Measurements from ENCODE around the gene LYSMD2. TPM values are rescaled to one million over a fixed set of nuclear protein-coding genes. Genes with fewer than 3 reads are reported as not detected.

Gene LYSMD2
- total RNA-seq, 2 experiments from 2014 or later, result 18.5 to 19.0 TPM

DNA sequence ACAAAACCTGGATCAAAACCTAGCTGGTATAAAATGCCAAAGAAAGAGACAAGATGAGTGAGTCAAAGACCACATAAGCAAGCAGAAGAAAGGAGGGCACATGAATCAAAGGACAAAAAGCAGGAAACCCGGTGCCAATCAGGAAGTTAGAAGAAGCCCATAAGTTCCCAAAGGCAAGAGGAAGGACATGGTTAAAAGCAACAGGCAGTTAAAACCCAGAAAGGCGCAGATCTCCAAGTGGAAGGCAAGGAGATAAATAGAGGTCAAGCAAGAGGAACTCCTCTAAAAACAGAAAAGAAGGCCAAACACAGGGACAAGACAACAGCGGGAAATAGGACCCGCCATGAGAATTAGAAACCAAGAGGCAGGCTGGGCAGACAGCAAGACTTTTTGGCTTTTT is 18.3 kb upstream of the LYSMD2 start:
- no peak for DNase-seq
- peaks cover 21% of the 10 kb centered on the region for H3K4me1 Mint-ChIP-seq (ENCODE audit: low read depth)
- no peak for ATAC-seq
- ChIA-PET CTCF (interaction anchor here (1.1 to 5.9 kb wide), 3 partner anchors 19 to 106 kb away, joined by 3 to 47 read pairs (median 5); no protein-coding TSS in a partner anchor), POLR2A (interaction anchor here (1.0 to 1.4 kb wide), 4 partner anchors 12 to 19 kb away, joined by 3 to 4 read pairs (median 4); partner anchors contain the start of gene LYSMD2)
- no peaks in the 10 kb centered on the region for H3K9me3 Mint-ChIP-seq
- no peaks in the 10 kb centered on the region for H3K36me3 Mint-ChIP-seq (ENCODE audit: low read depth)
- TF ChIP-seq, protein P1, sequence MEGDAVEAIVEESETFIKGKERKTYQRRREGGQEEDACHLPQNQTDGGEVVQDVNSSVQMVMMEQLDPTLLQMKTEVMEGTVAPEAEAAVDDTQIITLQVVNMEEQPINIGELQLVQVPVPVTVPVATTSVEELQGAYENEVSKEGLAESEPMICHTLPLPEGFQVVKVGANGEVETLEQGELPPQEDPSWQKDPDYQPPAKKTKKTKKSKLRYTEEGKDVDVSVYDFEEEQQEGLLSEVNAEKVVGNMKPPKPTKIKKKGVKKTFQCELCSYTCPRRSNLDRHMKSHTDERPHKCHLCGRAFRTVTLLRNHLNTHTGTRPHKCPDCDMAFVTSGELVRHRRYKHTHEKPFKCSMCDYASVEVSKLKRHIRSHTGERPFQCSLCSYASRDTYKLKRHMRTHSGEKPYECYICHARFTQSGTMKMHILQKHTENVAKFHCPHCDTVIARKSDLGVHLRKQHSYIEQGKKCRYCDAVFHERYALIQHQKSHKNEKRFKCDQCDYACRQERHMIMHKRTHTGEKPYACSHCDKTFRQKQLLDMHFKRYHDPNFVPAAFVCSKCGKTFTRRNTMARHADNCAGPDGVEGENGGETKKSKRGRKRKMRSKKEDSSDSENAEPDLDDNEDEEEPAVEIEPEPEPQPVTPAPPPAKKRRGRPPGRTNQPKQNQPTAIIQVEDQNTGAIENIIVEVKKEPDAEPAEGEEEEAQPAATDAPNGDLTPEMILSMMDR (IDR thresholded peaks at IDR 0.05), result no peak
- no peak overlapping the region for H3K27ac Mint-ChIP-seq
- intact Hi-C loops (cut with micrococcal nuclease), result no loop called here
- no peak overlapping the region for H3K4me3 Mint-ChIP-seq
- no peaks in the 10 kb centered on the region for H3K27me3 Mint-ChIP-seq

DNA sequence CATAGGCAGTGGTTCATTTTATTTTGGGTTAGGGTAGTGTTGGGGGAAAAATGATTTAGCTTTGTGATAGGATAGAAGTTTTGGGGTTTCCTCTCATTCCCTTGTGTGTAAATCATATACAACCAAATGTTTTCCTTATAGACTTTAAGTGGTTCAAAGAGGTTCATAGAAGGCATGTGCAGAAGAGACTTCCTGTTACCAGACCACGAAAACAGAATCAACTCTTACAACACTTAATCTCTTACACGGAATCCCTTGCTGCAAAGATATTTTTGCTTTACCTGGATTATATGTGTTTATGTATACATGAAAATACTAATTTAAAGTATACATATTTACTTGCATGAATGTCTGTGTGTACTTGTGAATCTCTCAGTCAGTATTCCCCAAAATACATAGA is 16.8 kb upstream of the LYSMD2 start:
- H3K9me3 Mint-ChIP-seq, result no peaks in the 10 kb centered on the region
- H3K36me3 Mint-ChIP-seq (ENCODE audit: low read depth), result no peaks in the 10 kb centered on the region
- H3K27me3 Mint-ChIP-seq, result peaks cover 6% of the 10 kb centered on the region
- no peak overlapping the region for H3K27ac Mint-ChIP-seq
- peaks cover 23% of the 10 kb centered on the region for H3K4me1 Mint-ChIP-seq (ENCODE audit: low read depth)
- POLR2A ChIA-PET, result interaction anchor here (0.6 to 1.0 kb wide), 2 partner anchors 8 to 17 kb away, joined by 3 read pairs; partner anchors contain the start of gene LYSMD2
- TF ChIP-seq, protein P1 (IDR thresholded peaks at IDR 0.05), result no peak
- intact Hi-C loops (cut with micrococcal nuclease), result no loop called here
- CTCF ChIA-PET, result interaction anchor here (1.8 to 5.9 kb wide), 2 partner anchors 22 to 105 kb away, joined by 5 to 47 read pairs; no protein-coding TSS in a partner anchor
- no peak for ATAC-seq
- no peak for DNase-seq
- H3K4me3 Mint-ChIP-seq, result no peak overlapping the region

DNA sequence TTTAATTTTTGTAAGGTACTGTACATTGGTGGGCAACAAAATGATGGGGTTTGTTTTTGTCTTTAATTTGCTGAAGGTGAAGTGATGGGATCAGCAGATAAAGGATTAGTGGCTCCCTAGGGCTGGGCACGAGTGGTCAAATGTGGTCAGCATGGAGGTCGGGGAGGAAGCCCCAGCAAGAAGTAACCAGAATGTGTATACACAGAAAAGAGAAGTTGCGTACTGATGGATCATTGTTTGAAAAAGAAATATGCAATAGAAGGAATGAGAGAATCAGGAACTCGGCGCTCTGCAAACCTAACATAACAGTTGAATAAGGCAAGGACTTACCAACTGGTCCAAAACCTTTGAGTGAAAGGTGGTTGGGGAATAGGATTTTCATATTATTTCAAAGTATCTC is 15.4 kb upstream of the LYSMD2 start:
- CTCF ChIA-PET, result interaction anchor here (5.9 kb wide), 1 partner anchor 24 kb away, joined by 47 read pairs; no protein-coding TSS in a partner anchor
- Mint-ChIP-seq H3K9me3 (no peaks in the 10 kb centered on the region), H3K27me3 (peaks cover 6% of the 10 kb centered on the region), H3K27ac (no peak overlapping the region), H3K4me3 (peak overlapping the region; percentile 79), H3K36me3 (ENCODE audit: low read depth) (no peaks in the 10 kb centered on the region), H3K4me1 (ENCODE audit: low read depth) (peaks cover 23% of the 10 kb centered on the region)
- no peak for DNase-seq
- no peak for ATAC-seq
- intact Hi-C loops (cut with micrococcal nuclease), result no loop called here
- POLR2A ChIA-PET, result interaction anchor here (1.8 kb wide), 1 partner anchor 17 kb away, joined by 5 read pairs; no protein-coding TSS in a partner anchor
- TF ChIP-seq, protein P1 (IDR thresholded peaks at IDR 0.05), result no peak

DNA sequence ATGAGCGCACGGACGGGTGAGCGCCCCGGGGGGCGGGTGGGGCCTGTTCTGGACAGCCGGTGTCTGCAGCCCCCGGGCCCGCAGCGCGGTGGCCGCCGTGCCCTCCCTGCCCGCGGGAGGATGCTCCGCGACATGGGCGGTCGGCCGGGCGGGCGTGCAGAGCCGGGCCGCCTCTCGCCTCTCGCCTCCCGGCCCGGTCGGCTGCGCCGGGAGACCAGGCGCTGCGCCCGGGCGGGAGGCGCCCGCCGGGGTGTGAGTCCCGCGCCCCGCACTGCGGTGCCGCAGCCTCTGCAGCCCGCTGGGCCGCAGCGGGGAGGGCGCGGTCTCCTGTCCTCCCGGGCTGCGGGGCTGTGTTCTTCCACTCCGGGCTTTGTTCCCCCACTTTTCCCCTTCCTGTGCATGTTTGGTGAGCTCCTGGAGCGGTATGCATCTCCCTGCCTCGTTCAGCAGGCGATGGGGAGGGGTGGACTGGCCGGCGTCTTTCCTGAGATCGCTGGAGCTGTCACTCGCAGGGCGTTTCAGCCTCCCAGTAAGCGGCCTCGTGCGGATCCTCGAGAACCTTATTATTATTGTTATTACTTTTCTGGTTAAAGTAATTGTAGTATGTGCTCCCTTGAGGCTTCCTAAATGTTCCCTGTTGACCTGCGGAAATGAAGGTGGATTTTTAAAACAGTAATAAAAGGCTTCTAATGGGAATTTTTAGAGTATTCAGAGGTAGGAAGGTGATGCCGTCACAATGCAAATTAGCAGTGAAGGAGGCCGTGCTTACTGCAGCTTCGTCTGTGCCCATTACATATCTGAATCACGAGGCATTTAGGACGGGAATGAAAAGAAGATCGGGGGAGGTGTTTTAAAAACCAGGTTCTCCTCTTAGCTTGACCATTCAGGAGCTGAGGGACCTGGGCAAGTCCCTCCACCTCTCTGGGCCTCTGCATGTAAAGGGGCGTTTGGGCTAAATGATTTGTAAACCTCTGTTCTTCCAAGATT is 14.5 kb upstream of the LYSMD2 start:
- H3K27me3 Mint-ChIP-seq, result peaks cover 7% of the 10 kb centered on the region
- POLR2A ChIA-PET, result interaction anchor here (1.8 to 2.4 kb wide), 2 partner anchors 15 to 18 kb away, joined by 5 to 19 read pairs; partner anchors contain the start of gene LYSMD2
- ATAC-seq (peak; percentile 60), DNase-seq (peak; percentile 39)
- no peaks in the 10 kb centered on the region for H3K36me3 Mint-ChIP-seq (ENCODE audit: low read depth)
- H3K9me3 Mint-ChIP-seq, result no peaks in the 10 kb centered on the region
- CTCF ChIA-PET, result interaction anchor here (0.8 to 2.5 kb wide), 2 partner anchors 25 to 103 kb away, joined by 3 to 9 read pairs; no protein-coding TSS in a partner anchor
- H3K27ac Mint-ChIP-seq, result no peak overlapping the region
- peak overlapping the region; percentile 79 for H3K4me3 Mint-ChIP-seq
- TF ChIP-seq, protein P1 (IDR thresholded peaks at IDR 0.05), result no peak
- peaks cover 23% of the 10 kb centered on the region for H3K4me1 Mint-ChIP-seq (ENCODE audit: low read depth)
- intact Hi-C loops (cut with micrococcal nuclease), result no loop called here
